Chondrocyte (in vitro differentiated cells): ENCODE data around the gene NAALADL2. TPM values are rescaled to one million over a fixed set of nuclear protein-coding genes. Genes with fewer than 3 reads are reported as not detected.

Source experiments
- DNase-seq: peaks from one replicate; pipeline ENCODE4 v3.0.0; 2021; ENCODE audit warnings: mixed read lengths, low spot score
- H3K27ac Mint-ChIP-seq: one replicate; pipeline ENCODE4 v1.8.0; 2021; ENCODE audit warnings: mild to moderate bottlenecking, moderate library complexity, mixed read lengths; ENCODE audit not compliant: unreplicated experiment
- H3K27me3 Mint-ChIP-seq: 2 replicates; pipeline ENCODE4 v1.8.0; 2021; ENCODE audit warnings: low read depth, mixed read lengths
- H3K36me3 Mint-ChIP-seq: 2 replicates; pipeline ENCODE4 v1.8.0; 2021; ENCODE audit warnings: low read depth, mixed read lengths
- H3K4me1 Mint-ChIP-seq: 2 replicates; pipeline ENCODE4 v1.8.0; 2021; ENCODE audit warnings: low read depth, mild to moderate bottlenecking, mixed read lengths
- H3K4me3 Mint-ChIP-seq: one replicate; pipeline ENCODE4 v1.8.0; 2021; ENCODE audit warnings: mild to moderate bottlenecking, moderate library complexity, mixed read lengths; ENCODE audit not compliant: unreplicated experiment
- H3K9me3 Mint-ChIP-seq: 2 replicates; pipeline ENCODE4 v1.8.0; 2021; ENCODE audit warnings: low read depth, mixed read lengths
- CTCF ChIP-seq: fragments of 200-600 bp; sonication (generic); IDR thresholded peaks from 2 replicates; pipeline ENCODE4 v1.5.0; 2021; ENCODE audit warnings: antibody characterized with exemption, mild to moderate bottlenecking, moderate library complexity
- total RNA-seq: library from RNA; stranded (reverse); gene quantifications from 3 replicates; pipeline ENCODE4 v1.2.1, GENCODE V29; 2021

The NAALADL2 gene
- total RNA-seq, 1 donor from 2014 or later: 8.0 TPM

DNA sequence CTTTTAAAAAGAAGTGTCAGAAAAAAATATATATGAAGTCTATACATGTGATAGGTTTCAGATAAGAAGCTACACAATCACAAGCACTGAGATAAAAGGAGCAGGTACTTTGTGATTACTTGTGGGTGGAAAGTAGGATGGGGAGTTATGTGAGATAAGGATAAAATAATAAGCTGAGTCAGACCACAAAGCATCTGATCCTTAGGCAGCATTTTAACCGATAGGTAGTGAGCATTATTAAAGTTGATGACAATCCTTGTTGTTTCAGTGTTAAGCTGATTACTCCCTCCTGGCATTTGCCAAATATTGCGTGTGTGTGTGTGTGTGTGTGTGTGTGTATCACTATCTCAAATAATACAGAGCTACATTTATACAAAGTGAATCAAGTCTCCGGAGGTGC lies 483.1 kb downstream of the NAALADL2 start:
- Mint-ChIP-seq H3K27me3 (peaks cover 1% of the 10 kb centered on the region), H3K27ac (no peak overlapping the region), H3K9me3 (no peaks in the 10 kb centered on the region), H3K4me3 (no peak overlapping the region), H3K36me3 (no peaks in the 10 kb centered on the region), H3K4me1 (peaks cover 16% of the 10 kb centered on the region)
- no peak for DNase-seq
- no peak for TF ChIP-seq CTCF

DNA sequence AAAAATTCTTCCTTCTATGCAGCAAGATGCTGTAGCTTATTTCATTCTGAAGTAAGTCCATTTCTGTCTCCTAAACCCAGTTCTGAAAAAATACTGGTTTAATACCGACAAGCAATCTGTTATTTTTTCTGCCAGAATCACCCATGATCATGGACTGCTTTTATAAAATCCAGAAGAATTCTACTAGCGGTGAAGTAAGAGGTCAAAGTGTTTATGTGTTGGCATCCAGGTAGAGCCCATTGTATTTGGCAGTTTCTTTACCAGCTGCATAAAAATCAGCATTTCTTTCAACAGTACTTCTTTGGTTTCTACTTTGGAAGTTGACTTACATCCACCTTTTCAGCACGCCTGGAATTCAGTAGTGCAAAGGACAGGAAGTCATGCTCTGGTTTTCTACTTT lies 484.8 kb downstream of the NAALADL2 start:
- peaks cover 15% of the 10 kb centered on the region for H3K4me1 Mint-ChIP-seq
- H3K9me3 Mint-ChIP-seq: no peaks in the 10 kb centered on the region
- H3K36me3 Mint-ChIP-seq: no peaks in the 10 kb centered on the region
- H3K4me3 Mint-ChIP-seq: no peak overlapping the region
- H3K27me3 Mint-ChIP-seq: peaks cover 1% of the 10 kb centered on the region
- no peak for DNase-seq
- H3K27ac Mint-ChIP-seq: no peak overlapping the region
- TF ChIP-seq CTCF: no peak

- no peak for TF ChIP-seq CTCF
- no peak overlapping the region for H3K27ac Mint-ChIP-seq
- peak; percentile 71 for DNase-seq
- H3K36me3 Mint-ChIP-seq: no peaks in the 10 kb centered on the region
- no peaks in the 10 kb centered on the region for H3K27me3 Mint-ChIP-seq
- H3K4me1 Mint-ChIP-seq: peaks cover 10% of the 10 kb centered on the region
- H3K4me3 Mint-ChIP-seq: no peak overlapping the region
- H3K9me3 Mint-ChIP-seq: no peaks in the 10 kb centered on the region
Observed at GRCh38 chr3:175346573-175347356, 487.6 kb downstream of the NAALADL2 start.

DNA sequence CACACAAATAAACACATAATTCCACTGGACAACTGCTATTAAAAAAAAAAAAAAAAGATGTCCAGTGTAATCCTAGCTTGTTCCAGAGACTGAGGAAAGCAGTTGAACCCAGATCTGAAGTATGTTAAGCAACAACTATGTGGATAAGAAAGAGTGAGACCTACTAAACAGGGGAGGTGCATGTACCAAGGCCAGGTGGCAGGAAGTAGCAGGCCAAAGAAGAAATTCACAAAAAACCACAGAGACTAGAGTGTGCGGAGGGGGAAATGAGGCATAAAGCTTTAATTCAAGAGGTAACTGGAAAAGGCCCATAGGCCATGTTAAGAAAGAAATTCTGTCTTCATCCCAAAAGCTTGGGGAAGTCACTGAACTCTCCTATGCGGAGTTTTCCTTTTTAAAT lies 490.0 kb downstream of the NAALADL2 start:
- no peak for TF ChIP-seq CTCF
- Mint-ChIP-seq H3K4me3 (no peak overlapping the region), H3K36me3 (no peaks in the 10 kb centered on the region), H3K27ac (no peak overlapping the region), H3K27me3 (no peaks in the 10 kb centered on the region), H3K4me1 (peaks cover 10% of the 10 kb centered on the region), H3K9me3 (no peaks in the 10 kb centered on the region)
- DNase-seq: no peak

DNA sequence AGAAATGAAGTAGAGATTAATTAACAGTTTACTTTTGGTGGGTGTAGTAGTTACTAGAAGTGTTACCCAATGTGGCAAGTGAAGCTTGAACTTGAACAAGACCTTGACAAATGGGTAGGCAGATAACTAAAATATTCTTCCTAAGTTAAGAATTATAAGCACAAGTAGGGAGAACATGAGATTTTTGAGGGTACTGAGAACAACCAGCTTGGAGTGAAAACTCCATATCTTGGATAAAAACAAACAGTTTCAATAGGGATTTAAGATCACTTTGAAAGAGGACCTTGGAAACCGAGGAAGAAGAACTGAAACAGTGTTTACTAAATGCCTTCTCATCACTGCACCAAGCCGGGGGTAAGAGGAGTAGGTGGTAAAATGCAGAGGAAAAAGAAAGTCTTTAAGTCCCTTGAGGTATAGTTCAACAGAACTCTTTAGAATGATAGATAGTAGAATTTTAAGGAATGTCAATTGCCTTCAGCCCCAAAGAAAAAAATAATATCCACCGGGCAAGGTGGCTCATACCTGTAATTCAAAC lies 496.7 kb downstream of the NAALADL2 start:
- Mint-ChIP-seq H3K27me3 (no peaks in the 10 kb centered on the region), H3K4me3 (no peak overlapping the region), H3K36me3 (no peaks in the 10 kb centered on the region), H3K4me1 (peaks cover 11% of the 10 kb centered on the region), H3K27ac (no peak overlapping the region), H3K9me3 (no peaks in the 10 kb centered on the region)
- TF ChIP-seq CTCF: no peak
- DNase-seq: no peak
